HG03139 (cell line): ENCODE results near the gene CLDN1.
"Not testable (repeated sequence)": the region's sequence is repeated elsewhere in the genome, so short reads cannot be mapped to it uniquely, and the experiment has no call there.

Experiments
- ATAC-seq: cut with Tn5 transposase; IDR thresholded peaks from one replicate; pipeline ENCODE4 v1.9.1; 2021; ENCODE audit not compliant: unreplicated experiment

Gene CLDN1

DNA sequence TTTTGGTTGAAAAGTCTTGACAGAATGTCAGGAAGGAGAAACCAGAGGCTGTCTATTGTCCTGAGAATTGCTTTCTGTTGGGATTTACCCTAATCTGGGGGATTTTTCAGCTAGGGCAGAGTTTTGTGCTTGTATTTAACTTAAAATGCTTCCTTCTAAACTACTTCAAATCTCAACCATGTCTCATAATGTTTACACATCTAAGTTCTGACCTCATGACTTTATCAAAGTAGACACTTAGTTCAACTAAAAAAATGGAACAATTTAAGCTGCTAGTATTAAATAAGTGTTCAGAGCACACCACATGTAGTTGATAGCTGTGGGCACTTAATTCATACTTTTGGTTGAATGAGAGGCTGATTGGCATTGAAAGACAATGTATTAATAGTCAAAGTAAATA lies 28.2 kb downstream of the CLDN1 start:
- ATAC-seq: no peak

DNA sequence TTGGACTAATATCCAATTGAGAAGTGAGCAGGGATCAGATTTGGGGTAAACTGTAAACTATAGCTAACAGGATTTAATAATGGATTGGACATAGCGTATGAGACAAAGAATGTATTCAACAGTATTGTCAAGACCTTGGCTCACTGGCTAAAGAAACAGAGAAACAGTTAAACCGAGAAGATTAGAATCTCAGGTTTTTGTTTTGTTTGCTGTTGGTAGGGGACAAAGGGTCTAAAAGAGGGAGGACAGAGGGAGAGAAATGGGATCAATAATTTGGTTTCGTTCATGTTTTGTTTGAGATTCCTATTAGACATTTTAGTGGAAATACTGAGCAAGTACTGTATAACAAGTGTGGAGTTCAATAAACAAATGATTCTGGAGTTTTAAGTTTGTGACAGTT lies 28.6 kb downstream of the CLDN1 start:
- no peak for ATAC-seq

DNA sequence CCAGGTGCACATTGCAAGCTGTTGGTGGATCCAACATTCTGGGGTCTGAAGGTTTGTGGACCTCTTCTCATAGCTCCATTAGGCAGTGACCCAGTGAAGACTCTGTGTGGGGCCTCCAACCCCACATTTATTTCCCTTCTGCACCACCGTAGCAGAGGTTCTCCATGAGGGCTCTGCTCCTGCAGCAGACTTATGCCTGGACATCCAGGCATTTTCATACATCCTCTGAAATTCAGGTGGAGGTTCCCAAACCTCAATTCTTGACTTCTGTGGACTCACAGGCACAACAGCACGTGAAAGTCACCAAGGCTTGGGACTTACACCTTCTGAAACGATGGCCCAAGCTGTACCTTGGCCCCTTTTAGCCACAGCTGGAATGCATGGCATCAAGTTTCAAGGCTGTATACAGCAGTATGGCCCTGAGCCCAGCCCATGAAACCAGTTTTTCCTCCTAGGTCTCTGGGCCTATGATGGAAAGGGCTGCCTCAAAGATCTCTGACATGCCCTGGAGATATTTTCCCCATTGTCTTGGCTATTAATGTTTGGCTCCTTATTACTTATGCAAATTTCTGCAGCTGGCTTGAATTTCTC lies 30.2 kb downstream of the CLDN1 start:
- ATAC-seq: no peak

DNA sequence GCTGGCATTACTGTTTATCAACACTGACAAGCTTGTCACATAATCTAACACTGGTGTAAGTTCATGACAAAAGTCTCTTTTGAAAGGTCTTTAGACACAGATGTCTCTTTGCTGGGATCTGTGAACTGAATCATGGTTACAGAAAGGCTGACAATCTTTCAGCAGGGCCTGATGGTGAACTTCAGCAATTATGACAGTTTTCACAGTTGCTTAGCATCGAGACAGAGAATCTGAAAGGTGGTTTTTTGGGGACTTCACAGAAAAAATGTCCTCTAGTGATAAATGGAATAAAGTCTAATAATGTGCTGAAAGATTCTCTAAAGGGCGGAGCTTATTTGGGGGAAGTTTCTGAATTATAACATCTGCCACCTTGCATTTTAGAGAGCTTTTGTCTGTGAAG lies 32.3 kb downstream of the CLDN1 start:
- no peak for ATAC-seq

DNA sequence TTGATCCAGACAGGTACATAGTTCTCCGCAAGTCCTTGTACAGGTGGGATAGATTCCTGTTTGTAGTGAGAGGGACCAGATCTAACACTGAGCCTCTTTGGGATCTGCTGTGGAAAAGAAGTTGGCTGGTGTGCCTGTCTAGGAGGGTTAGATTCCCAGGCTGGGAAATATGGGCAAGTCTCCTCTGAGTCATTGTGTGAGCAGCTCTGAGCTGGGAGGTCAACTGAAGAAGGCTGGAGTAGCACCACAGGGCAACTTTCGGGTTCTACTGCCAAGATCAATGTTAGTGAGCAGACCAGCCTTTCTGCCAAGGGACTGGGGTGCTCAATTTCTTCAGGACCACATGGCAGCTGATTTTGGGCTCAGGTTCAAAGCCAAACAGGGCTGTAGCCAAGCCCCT lies 33.4 kb downstream of the CLDN1 start:
- no peak for ATAC-seq

DNA sequence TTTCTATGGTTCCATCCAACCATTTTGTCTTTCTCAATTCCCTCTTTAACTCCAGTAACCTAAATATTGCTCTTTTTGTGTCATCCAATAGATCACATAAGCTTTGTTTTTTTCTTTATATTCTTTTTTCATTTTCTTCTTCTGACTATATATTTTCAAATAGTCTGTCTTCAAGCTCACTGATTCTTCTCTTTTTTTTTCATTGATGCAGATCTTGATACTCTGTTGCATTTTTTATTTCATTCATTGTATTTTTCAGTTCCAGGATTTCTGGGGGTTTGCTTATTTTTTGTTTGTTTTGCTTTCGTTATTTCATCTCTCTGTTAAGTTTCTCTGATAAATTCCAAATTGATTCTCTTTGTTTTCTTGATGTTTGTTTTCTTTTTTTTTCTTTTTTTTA lies 36.2 kb downstream of the CLDN1 start:
- ATAC-seq: no peak

DNA sequence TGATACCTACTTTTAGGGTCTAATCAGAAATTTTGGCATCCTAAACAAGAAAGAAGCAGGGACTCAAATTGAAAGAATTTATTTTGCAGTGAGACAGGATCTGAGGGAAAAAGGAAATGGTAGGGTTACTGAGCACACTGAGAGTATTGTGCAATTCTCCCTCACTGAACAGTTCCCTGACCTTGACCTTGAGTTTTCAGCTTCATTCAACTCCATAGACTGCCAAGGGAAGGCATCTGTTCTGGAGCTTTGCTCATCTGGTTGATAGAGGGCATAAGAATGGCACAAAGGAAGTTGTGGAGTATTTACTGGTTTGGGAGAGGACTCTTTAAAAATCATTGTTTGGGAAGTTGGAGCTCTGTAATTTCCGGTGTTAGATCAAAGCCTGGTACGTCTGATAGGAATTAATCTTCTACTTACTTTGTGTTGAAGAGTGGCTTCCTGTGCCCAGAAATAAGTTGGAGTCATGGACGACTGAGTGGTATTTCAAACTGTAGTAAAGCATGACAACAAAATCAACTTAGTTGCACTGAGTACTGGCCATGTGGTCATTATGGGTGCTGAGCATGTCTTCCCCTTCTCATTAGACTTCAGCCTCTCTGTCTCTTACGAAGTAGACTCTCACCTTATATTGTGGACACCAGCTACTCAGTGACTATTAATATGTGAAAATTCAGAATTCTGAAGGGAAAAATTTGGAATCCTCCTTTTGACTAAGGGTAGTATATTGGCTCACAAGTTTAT lies 40.8 kb downstream of the CLDN1 start:
- ATAC-seq: no peak

DNA sequence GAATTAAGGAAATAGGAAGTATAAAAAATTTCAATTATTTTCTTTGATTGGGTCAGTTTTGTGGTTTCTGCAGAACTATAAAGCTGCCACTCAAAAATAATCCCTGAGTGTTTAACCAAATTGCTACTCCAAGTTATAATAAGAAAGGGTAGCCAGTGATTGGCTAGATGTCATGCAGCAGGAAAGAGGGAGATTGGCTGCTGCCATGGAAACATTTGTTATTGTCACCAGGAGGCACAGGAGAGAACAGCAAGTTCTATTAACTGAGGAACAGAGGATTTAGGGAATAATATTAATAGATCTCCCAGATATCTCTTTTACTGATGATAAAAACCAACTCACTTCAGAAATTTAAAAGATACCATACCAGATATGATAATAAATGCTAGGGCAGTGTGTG lies 42.6 kb downstream of the CLDN1 start:
- ATAC-seq: no peak

DNA sequence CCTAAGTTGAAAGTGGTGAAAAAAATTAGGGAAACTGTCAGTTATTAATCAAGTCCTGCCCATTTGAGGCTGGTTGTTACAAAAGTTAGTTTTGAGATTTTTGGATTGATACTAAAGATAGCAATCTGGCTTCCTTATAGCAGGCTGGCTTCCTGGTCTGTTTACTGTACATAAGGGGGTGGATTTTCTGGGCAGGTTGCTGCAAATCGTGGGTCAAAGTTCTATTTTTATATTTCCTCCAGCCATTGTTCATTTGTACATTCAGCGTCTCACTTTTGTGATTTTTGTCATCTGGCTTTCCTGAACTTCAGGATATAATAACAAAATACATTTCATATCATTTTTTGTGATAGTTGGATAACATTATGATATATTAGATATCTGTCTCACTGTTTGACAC lies 49.5 kb downstream of the CLDN1 start:
- no peak for ATAC-seq

DNA sequence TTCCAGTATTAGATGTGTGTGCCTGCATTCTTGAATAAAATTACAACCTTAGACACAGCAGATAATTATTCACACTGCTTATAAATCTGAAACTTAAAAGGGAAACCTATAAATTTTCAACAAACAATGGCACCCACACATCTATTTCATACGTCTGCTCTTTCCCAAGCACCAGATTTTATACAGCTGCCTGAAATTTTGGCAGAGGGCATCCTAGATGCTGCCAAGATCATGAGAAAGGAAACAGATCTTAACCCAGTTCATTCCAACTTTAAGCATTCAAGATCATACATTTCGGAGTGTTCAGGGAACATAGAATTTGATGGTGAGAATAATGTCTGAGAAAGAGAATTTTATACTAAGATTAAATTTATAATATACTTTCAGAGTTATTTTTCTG lies 53.1 kb downstream of the CLDN1 start:
- ATAC-seq: no peak

DNA sequence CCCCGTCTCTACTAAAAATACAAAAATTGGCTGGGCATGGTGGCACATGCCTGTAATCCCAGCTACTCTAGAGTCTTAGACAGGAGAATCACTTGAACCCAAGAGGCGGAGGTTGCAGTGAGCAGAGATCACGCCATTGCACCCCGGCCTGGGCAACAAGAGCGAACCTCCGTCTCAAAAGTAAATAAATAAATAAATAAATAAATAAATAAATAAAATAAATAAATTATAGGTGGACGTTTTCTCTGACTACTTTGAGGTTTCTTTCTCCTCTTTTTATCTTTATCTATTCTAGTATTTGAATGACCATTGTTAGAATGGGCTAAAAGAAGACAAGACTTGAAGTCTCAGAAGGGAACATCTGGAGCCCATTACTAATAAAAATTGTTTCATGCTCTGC lies 54.8 kb downstream of the CLDN1 start:
- not testable (repeated sequence) for ATAC-seq

DNA sequence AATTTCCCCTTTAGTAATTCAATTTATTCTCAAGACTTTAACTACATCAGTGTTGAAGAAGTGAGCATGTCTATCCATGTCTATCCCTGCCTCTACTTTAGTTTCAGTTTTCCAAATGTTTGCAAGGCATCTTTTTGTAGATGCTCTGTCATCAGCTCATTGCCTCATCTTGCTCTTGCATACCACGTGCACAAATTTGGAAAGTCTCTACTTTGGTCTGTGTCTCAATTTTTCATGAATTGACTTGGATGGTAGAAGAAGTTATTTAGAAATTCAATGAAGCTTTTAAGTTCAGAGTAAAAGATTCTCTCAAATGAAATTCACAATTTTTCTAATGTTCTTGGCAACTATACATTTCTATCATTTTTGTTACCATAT lies 55.3 kb downstream of the CLDN1 start:
- no peak for ATAC-seq

DNA sequence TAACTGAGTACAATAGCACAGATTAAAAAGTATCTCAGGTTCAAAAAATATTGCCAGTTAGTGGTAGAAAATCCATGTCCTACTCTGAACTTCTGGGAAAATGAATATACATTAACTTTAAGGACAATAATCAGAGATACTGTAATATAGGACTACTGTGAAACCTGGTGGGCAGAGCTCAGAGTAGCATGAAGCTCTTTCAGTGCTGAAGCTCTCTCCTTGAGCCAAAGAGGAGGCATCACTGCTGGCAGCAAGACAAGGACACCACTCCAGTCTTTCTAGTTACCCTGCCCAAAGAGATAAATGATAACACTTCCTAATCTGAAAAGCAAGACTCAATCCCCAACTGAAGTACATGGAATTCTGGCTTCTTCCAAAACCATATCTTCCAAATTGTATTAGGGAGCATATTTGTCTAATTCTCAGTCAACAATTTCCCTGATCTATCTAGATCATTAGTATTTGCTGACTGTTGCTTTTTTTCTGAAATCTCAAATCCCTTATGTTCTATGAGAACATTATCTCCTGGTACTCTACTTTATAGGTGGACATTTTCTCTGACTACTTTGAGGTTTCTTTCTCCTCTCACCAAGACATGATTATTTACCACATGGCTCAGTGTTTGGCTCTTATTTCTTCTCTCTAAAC lies 55.9 kb downstream of the CLDN1 start:
- ATAC-seq: no peak

DNA sequence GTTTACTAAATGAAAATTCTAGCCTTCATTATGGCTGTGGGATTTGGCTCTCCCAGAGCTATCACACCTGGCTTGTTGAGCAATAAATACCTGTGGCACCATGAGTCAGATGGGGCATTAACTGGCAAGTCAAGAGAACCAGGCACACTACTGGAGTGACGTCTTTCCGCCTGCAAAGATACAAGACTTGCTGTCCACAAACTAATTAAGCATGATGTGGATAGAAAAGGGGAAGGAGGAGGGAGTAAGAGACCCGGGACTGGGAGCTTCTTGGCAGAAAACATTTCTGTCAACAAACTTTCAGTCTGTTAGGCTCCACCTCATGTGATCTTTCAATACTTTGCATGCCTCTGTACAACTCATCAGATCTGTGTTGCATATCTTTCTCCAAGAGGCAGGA lies 56.5 kb downstream of the CLDN1 start:
- ATAC-seq: no peak

DNA sequence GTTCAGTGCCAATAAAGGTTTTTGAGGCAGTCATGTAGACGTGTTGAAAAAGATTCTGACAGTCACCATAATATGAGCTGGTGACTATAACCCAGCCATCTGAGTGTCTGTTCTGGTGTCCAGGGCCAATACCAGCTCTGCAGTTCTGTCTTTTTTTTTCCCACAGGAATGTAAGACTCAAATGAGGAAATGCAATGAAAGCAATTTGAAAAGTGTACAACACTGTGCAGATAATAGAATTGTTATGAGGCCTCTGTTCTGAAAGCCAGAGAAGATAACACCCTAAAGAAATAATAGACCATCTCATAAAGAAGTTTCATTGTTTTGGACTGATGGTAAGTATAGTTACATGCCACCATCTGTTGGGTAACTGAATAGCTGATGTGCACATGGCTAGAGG lies 57.1 kb downstream of the CLDN1 start:
- no peak for ATAC-seq

DNA sequence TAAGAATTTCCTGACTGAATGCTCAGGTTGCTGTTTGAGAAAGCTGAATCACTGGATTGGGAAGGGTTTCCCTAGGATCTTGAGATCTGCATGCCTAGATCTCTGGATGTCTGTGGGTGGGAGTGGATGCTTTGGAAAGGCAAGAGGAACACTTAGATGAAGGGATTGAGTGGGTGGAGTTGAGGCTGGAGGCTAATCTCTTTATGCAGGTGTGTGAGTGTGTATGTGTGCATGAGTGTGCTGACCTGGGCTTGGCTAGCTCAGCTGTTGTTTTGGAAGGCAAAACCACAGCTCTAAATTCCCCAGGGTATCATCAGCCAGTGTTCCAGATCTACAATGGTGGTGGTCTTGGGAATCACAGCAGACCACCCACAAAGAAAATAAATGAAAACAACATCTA lies 60.5 kb downstream of the CLDN1 start:
- ATAC-seq: no peak

DNA sequence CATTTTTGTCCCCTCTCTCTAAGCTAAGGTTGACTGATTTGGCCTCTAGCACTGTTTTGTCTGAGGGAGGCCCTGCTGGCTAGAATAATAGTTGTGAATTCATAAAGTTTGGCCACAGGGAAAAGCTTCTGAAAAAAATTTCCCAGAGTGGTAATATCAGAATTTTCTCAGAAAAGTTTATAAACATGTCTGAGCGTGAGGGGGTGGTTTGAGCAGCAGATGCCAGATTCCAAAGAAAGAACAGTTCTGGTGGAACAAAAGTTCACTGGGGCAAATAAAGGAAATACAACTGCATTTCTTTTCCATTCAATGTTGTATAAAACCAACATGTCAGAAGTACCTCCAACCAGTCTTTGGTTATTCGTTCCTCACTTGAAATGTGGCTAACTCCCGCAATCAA lies 61.2 kb downstream of the CLDN1 start:
- no peak for ATAC-seq

DNA sequence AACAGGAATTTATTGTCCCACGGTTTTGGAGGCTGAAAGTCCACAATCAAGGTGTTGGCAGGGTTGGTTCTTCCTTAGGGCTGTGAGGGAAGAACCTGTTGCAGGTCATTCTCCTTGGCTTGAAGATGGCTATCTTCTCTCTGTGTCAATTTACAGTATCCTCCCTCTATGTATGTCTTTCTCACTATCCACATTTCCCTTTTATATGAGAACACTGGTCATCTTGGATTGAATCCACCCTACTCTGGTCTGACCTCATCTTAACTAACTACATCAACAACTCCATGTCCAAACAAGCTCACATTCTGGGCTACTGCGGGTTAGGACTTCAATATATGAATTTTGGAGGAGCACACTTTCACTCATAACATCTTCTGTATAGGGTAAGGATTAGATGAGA lies 61.9 kb downstream of the CLDN1 start:
- ATAC-seq: no peak

DNA sequence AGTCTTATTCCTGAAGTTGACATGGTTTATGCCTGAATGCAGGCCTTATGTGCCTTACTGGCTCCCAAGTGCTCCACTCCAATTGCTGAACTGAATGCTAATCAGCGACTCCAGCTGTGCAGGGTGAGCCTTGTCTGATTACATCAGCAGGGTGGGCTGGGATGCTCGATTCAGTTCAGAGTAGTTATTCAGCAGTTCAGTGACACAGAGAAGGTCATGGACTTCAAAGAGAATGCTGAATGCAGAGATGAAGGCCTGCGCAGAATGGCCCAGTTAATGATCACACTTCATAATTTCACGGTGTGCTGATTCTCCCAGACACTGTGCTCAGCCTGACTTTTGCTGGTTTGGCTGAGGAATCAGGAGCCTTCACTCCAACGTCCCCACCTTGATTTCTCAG lies 63.6 kb downstream of the CLDN1 start:
- ATAC-seq: no peak
